Ishikawa (cell line): ENCODE measurements around the gene IL17RD.

ENCODE experiments used
- EGR1 ChIP-seq: IDR thresholded peaks from 2 replicates; pipeline ENCODE4 v1.6.1; 2012
- FOXM1 ChIP-seq: IDR thresholded peaks from 2 replicates; pipeline ENCODE4 v1.6.1; 2012; ENCODE audit warnings: low read depth, borderline replicate concordance
- MAX ChIP-seq: IDR thresholded peaks from 2 replicates; pipeline ENCODE4 v1.6.1; 2012
- NFIC ChIP-seq: IDR thresholded peaks from 2 replicates; pipeline ENCODE4 v1.6.1; 2012
- RAD21 ChIP-seq: IDR thresholded peaks from 2 replicates; pipeline ENCODE4 v1.6.1; 2012; ENCODE audit warnings: low read depth
- TAF1 ChIP-seq: IDR thresholded peaks from 2 replicates; pipeline ENCODE4 v1.6.1; 2012; ENCODE audit warnings: low read depth, mild to moderate bottlenecking
- TCF12 ChIP-seq: IDR thresholded peaks from 2 replicates; pipeline ENCODE4 v1.6.1; 2012; ENCODE audit warnings: low read depth
- TEAD4 ChIP-seq: IDR thresholded peaks from 2 replicates; pipeline ENCODE4 v1.6.1; 2012
- YY1 ChIP-seq: IDR thresholded peaks from 2 replicates; pipeline ENCODE4 v1.6.1; 2012; ENCODE audit warnings: low read depth
- TF ChIP-seq, protein P1 (sequence below): IDR thresholded peaks from 2 replicates; pipeline ENCODE4 v1.6.1; 2012
- TF ChIP-seq, protein P2 (sequence below): IDR thresholded peaks from 2 replicates; pipeline ENCODE4 v1.6.1; 2012; ENCODE audit warnings: low read depth, mild to moderate bottlenecking

DNA sequence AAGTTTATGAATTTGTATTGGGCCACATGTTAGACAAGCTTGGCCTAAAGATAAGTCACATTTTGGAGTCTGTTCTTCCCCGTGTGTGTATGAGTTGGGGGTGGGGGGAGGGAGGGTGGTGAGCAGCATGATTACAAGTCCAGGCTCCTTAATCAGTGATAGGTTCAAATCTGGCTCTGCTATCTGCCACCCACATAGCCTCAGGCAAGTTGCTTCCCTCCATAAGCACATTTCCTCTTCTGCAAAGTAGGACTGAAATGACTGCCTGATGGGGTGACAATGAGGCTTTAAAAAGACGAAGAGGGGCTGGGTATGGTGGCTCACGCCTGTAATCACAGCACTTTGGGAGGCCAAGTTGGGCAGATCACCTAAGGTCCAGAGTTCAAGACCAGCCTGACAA is 105.7 kb downstream of the IL17RD start:
- TF ChIP-seq, protein P1, sequence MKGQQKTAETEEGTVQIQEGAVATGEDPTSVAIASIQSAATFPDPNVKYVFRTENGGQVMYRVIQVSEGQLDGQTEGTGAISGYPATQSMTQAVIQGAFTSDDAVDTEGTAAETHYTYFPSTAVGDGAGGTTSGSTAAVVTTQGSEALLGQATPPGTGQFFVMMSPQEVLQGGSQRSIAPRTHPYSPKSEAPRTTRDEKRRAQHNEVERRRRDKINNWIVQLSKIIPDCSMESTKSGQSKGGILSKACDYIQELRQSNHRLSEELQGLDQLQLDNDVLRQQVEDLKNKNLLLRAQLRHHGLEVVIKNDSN: no peak
- TF ChIP-seq TCF12: no peak
- TF ChIP-seq MAX: no peak
- no peak for TF ChIP-seq TAF1
- no peak for TF ChIP-seq YY1
- TF ChIP-seq EGR1: no peak
- TF ChIP-seq RAD21: no peak
- TF ChIP-seq, protein P2, sequence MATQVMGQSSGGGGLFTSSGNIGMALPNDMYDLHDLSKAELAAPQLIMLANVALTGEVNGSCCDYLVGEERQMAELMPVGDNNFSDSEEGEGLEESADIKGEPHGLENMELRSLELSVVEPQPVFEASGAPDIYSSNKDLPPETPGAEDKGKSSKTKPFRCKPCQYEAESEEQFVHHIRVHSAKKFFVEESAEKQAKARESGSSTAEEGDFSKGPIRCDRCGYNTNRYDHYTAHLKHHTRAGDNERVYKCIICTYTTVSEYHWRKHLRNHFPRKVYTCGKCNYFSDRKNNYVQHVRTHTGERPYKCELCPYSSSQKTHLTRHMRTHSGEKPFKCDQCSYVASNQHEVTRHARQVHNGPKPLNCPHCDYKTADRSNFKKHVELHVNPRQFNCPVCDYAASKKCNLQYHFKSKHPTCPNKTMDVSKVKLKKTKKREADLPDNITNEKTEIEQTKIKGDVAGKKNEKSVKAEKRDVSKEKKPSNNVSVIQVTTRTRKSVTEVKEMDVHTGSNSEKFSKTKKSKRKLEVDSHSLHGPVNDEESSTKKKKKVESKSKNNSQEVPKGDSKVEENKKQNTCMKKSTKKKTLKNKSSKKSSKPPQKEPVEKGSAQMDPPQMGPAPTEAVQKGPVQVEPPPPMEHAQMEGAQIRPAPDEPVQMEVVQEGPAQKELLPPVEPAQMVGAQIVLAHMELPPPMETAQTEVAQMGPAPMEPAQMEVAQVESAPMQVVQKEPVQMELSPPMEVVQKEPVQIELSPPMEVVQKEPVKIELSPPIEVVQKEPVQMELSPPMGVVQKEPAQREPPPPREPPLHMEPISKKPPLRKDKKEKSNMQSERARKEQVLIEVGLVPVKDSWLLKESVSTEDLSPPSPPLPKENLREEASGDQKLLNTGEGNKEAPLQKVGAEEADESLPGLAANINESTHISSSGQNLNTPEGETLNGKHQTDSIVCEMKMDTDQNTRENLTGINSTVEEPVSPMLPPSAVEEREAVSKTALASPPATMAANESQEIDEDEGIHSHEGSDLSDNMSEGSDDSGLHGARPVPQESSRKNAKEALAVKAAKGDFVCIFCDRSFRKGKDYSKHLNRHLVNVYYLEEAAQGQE: no peak
- TF ChIP-seq TEAD4: no peak
- TF ChIP-seq NFIC: no peak
- no peak for TF ChIP-seq FOXM1
